KMS-11 (cell line): ENCODE data around the gene FAM114A1.

Experiments
- H2AFZ ChIP-seq: fragments of 200-600 bp; sonication (generic); 2 replicates; pipeline ENCODE4 v1.6.1; 2016; ENCODE audit warnings: antibody characterized with exemption, mixed run types, low read depth
- H3K27ac ChIP-seq: fragments of 200-600 bp; sonication (generic); 2 replicates; pipeline ENCODE4 v1.6.1; 2016; ENCODE audit warnings: mild to moderate bottlenecking, mixed run types
- H3K27me3 ChIP-seq: fragments of 200-600 bp; sonication (generic); 2 replicates; pipeline ENCODE4 v1.6.1; 2017; ENCODE audit warnings: mild to moderate bottlenecking, low read depth, mixed run types, moderate library complexity; ENCODE audit not compliant: insufficient read depth
- H3K36me3 ChIP-seq: fragments of 200-600 bp; sonication (generic); 2 replicates; pipeline ENCODE4 v1.6.1; 2017; ENCODE audit warnings: mild to moderate bottlenecking, mixed run types; ENCODE audit not compliant: insufficient read depth
- H3K4me1 ChIP-seq: fragments of 200-600 bp; sonication (generic); 2 replicates; pipeline ENCODE4 v1.6.1; 2016; ENCODE audit warnings: mild to moderate bottlenecking, low read depth, mixed run types; ENCODE audit not compliant: poor library complexity, severe bottlenecking
- H3K4me2 ChIP-seq: fragments of 200-600 bp; sonication (generic); 2 replicates; pipeline ENCODE4 v1.7.0; 2016; ENCODE audit warnings: mild to moderate bottlenecking, mixed run types
- H3K4me3 ChIP-seq: fragments of 200-600 bp; sonication (generic); IDR thresholded peaks from 2 replicates; pipeline ENCODE4 v1.6.1; 2017; ENCODE audit warnings: low read depth, low read length, mixed read lengths; ENCODE audit not compliant: insufficient read depth
- H3K79me2 ChIP-seq: fragments of 200-600 bp; sonication (generic); 2 replicates; pipeline ENCODE4 v1.6.1; 2016; ENCODE audit warnings: low read depth, mixed run types; ENCODE audit not compliant: insufficient read depth
- H3K9ac ChIP-seq: fragments of 200-600 bp; sonication (generic); 2 replicates; pipeline ENCODE4 v1.6.1; 2016; ENCODE audit warnings: mild to moderate bottlenecking, mixed run types
- H4K20me1 ChIP-seq: fragments of 200-600 bp; sonication (generic); 2 replicates; pipeline ENCODE4 v1.6.1; 2016; ENCODE audit warnings: mild to moderate bottlenecking, mixed run types; ENCODE audit not compliant: insufficient read depth
- TF ChIP-seq, protein P1 (sequence below): fragments of 200-600 bp; sonication (generic); conservative IDR thresholded peaks from 2 replicates; pipeline ENCODE4 v1.6.1; 2017; ENCODE audit warnings: low read depth, mild to moderate bottlenecking, antibody characterized with exemption, low read length, moderate library complexity, mixed read lengths

Gene FAM114A1

DNA sequence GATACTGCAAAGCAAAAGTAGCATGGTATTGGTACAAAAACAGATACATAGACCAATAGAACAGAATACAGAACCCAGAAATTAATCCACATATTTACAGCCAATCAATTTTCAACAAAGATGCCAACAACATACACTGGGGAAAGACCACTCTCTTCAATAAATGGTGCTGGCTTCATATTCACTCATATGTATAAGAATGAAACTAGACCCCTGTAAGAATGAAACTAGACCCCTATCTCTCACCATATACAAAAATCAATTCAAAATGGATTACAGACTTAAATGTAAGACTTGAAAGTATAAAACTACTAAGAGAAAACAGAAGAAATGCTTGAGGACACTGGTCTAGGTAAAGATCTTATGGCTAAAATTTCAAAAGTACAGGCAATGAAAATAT lies 30.3 kb upstream of the FAM114A1 start:
- no peaks in the 10 kb centered on the region for H3K36me3 ChIP-seq
- no peak overlapping the region for H3K4me3 ChIP-seq
- TF ChIP-seq, protein P1, sequence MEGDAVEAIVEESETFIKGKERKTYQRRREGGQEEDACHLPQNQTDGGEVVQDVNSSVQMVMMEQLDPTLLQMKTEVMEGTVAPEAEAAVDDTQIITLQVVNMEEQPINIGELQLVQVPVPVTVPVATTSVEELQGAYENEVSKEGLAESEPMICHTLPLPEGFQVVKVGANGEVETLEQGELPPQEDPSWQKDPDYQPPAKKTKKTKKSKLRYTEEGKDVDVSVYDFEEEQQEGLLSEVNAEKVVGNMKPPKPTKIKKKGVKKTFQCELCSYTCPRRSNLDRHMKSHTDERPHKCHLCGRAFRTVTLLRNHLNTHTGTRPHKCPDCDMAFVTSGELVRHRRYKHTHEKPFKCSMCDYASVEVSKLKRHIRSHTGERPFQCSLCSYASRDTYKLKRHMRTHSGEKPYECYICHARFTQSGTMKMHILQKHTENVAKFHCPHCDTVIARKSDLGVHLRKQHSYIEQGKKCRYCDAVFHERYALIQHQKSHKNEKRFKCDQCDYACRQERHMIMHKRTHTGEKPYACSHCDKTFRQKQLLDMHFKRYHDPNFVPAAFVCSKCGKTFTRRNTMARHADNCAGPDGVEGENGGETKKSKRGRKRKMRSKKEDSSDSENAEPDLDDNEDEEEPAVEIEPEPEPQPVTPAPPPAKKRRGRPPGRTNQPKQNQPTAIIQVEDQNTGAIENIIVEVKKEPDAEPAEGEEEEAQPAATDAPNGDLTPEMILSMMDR, result no peak
- no peak overlapping the region for H3K4me2 ChIP-seq
- no peaks in the 10 kb centered on the region for H3K27me3 ChIP-seq
- H2AFZ ChIP-seq, result no peak overlapping the region
- H3K4me1 ChIP-seq, result no peaks in the 10 kb centered on the region
- H3K9ac ChIP-seq, result no peak overlapping the region
- H3K27ac ChIP-seq, result no peak overlapping the region
- no peaks in the 10 kb centered on the region for H4K20me1 ChIP-seq
- no peaks in the 10 kb centered on the region for H3K79me2 ChIP-seq

DNA sequence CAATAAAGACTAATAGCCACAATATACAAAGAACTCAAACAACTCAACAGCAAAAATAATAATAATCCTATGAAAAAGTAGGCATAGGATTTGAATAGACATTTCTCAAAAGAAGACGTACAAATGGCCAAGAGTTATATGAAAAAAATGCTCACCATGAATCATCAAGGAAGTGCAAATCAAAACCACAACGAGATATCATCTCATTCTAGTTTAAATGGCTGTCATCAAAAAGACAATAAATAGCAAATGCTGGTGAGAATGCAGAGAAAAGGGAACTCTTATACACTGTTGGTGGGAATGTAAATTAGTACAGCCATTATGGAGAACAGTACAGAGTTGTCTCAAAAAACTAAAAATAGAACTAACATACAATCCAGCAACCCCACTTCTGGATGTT lies 29.8 kb upstream of the FAM114A1 start:
- Histone ChIP-seq H3K27ac (no peak overlapping the region), H3K79me2 (no peaks in the 10 kb centered on the region)

DNA sequence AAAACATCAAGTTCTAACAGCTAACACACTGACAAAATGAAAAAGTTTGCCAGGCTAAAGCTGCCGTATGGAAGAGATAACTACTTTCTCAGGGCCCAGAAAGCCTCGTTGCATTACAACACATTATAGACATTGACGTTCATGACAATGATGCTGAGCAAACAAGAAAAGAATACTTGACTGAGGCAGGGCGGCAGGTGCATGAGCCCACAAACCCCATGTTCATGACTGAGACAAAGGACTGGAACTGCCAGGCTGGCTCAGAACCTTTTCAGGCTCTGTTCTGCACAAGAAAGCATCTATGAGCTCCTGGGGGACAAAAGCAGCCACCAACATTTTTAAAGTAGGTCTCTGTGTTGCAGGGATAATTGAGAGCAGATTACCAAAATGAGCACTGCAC lies 24.6 kb upstream of the FAM114A1 start:
- H2AFZ ChIP-seq, result no peak overlapping the region

More for the DNA sequence above, 29.8 kb upstream of the FAM114A1 start:
- no peak overlapping the region for H3K4me2 ChIP-seq
- no peaks in the 10 kb centered on the region for H4K20me1 ChIP-seq
- H3K4me3 ChIP-seq, result no peak overlapping the region
- TF ChIP-seq, protein P1, result no peak
- H3K9ac ChIP-seq, result no peak overlapping the region
- no peaks in the 10 kb centered on the region for H3K27me3 ChIP-seq
- H3K4me1 ChIP-seq, result no peaks in the 10 kb centered on the region
- H3K36me3 ChIP-seq, result no peaks in the 10 kb centered on the region
- no peak overlapping the region for H2AFZ ChIP-seq

DNA sequence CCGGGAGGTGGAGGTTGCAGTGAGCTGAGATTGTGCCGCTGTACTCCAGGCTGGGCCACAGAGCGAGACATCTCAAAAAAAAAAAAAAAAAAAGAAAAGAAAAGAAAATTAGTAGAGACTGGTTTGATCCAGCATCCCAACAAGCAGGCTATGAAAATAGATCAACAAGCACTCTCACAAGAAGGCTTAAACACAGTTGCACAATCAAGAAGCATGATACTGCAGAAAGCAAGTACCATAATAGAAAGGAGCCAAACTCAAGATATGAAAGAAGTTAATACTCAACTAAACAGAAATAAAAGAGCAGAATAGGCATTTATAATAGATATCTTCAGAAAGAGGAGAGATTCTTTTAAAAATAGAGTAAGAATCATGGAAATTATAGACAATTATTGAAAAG lies 21.6 kb upstream of the FAM114A1 start:
- no peak overlapping the region for H3K27ac ChIP-seq
- H3K79me2 ChIP-seq, result no peaks in the 10 kb centered on the region
- H3K36me3 ChIP-seq, result no peaks in the 10 kb centered on the region
- no peak overlapping the region for H3K4me2 ChIP-seq
- H3K27me3 ChIP-seq, result no peaks in the 10 kb centered on the region
- no peaks in the 10 kb centered on the region for H3K4me1 ChIP-seq
- H3K4me3 ChIP-seq, result no peak overlapping the region
- H2AFZ ChIP-seq, result no peak overlapping the region
- no peaks in the 10 kb centered on the region for H4K20me1 ChIP-seq
- TF ChIP-seq, protein P1, result no peak
- no peak overlapping the region for H3K9ac ChIP-seq

More for the DNA sequence above, 24.6 kb upstream of the FAM114A1 start:
- TF ChIP-seq, protein P1, result no peak
- Histone ChIP-seq H3K4me1 (no peaks in the 10 kb centered on the region), H3K27ac (no peak overlapping the region), H3K4me2 (no peak overlapping the region), H3K4me3 (no peak overlapping the region), H3K79me2 (no peaks in the 10 kb centered on the region), H3K36me3 (no peaks in the 10 kb centered on the region), H4K20me1 (no peaks in the 10 kb centered on the region), H3K9ac (no peak overlapping the region), H3K27me3 (no peaks in the 10 kb centered on the region)
